Neuronal stem cell (in vitro differentiated cells): ENCODE data around the gene PDE6G.

Source experiments
- DNase-seq: peaks from one replicate; pipeline ENCODE4 v3.0.0-alpha.2; 2013; ENCODE audit warnings: low spot score
- H2AFZ ChIP-seq: one replicate; pipeline ENCODE4 v1.6.1; 2013; ENCODE audit warnings: mild to moderate bottlenecking, low read length, inconsistent platforms
- H2AK5ac ChIP-seq: 2 replicates; pipeline ENCODE4 v1.6.1; 2013; ENCODE audit warnings: low read depth, mild to moderate bottlenecking, inconsistent platforms, low read length, moderate library complexity, mixed read lengths
- H2BK120ac ChIP-seq: 2 replicates; pipeline ENCODE4 v1.6.1; 2013; ENCODE audit warnings: low read depth, mild to moderate bottlenecking, inconsistent platforms, low read length, moderate library complexity, mixed read lengths
- H2BK12ac ChIP-seq: one replicate; pipeline ENCODE4 v1.6.1; 2013; ENCODE audit warnings: low read length, inconsistent platforms
- H2BK15ac ChIP-seq: 2 replicates; pipeline ENCODE4 v1.6.1; 2013; ENCODE audit warnings: mild to moderate bottlenecking, low read length, inconsistent platforms, mixed read lengths
- H2BK5ac ChIP-seq: one replicate; pipeline ENCODE4 v1.6.1; 2013; ENCODE audit warnings: inconsistent platforms, mild to moderate bottlenecking, low read length, moderate library complexity
- H3K14ac ChIP-seq: one replicate; pipeline ENCODE4 v1.6.1; 2013; ENCODE audit warnings: low read length, inconsistent platforms
- H3K18ac ChIP-seq: 2 replicates; pipeline ENCODE4 v1.6.1; 2013; ENCODE audit warnings: low read length, inconsistent platforms
- H3K23ac ChIP-seq: 2 replicates; pipeline ENCODE4 v1.6.1; 2013; ENCODE audit warnings: low read depth, mild to moderate bottlenecking, mixed read lengths, low read length, inconsistent platforms; ENCODE audit not compliant: poor library complexity
- H3K27ac ChIP-seq: replicated peaks from 3 replicates; pipeline ENCODE4 v1.5.1; 2013; ENCODE audit warnings: low read length, inconsistent platforms
- H3K27me3 ChIP-seq, 3 experiments: 2 replicates each; pipeline ENCODE4 v1.6.1; 2013; ENCODE audit warnings: low read length in 3 of 3, mild to moderate bottlenecking in 2 of 3, inconsistent platforms in 1 of 3, low read depth in 1 of 3, mixed read lengths in 1 of 3, moderate library complexity in 1 of 3; ENCODE audit not compliant: control insufficient read depth in 3 of 3, insufficient read depth in 3 of 3
- H3K36me3 ChIP-seq, 2 donors: replicated peaks in 1 of 2; 2 replicates each; pipeline ENCODE4 v1.6.1; 2013; ENCODE audit warnings: low read length in 2 of 2; ENCODE audit not compliant: control insufficient read depth in 2 of 2, insufficient read depth in 2 of 2
- H3K4ac ChIP-seq: 2 replicates; pipeline ENCODE4 v1.6.1; 2013; ENCODE audit warnings: inconsistent platforms, mild to moderate bottlenecking, low read length, moderate library complexity
- H3K4me1 ChIP-seq, 2 donors: 1 replicate in 1 of 2; 2 replicates in 1 of 2; pipeline ENCODE4 v1.6.1; 2013; ENCODE audit warnings: low read length in 2 of 2, low read depth in 1 of 2; ENCODE audit not compliant: control insufficient read depth in 2 of 2, insufficient read depth in 1 of 2
- H3K4me2 ChIP-seq: one replicate; pipeline ENCODE4 v1.6.1; 2013; ENCODE audit warnings: mild to moderate bottlenecking, low read length, inconsistent platforms; ENCODE audit not compliant: insufficient read depth, poor library complexity, severe bottlenecking
- H3K4me3 ChIP-seq, 2 donors: 2 replicates each; pipeline ENCODE4 v1.5.1; 2013; ENCODE audit warnings: low read length in 2 of 2, mild to moderate bottlenecking in 2 of 2, inconsistent platforms in 1 of 2, moderate library complexity in 1 of 2
- H3K79me1 ChIP-seq: one replicate; pipeline ENCODE4 v1.6.1; 2013; ENCODE audit warnings: low read depth, mild to moderate bottlenecking, inconsistent platforms, low read length, moderate library complexity
- H3K9ac ChIP-seq: one replicate; pipeline ENCODE4 v1.6.1; 2013; ENCODE audit warnings: mild to moderate bottlenecking, low read depth, low read length, inconsistent platforms; ENCODE audit not compliant: poor library complexity
- H3K9me3 ChIP-seq, 2 donors: replicated peaks in 1 of 2; 2 replicates each; pipeline versions ENCODE3 to v1.6.1; 2013; ENCODE audit warnings: low read length in 2 of 2, mild to moderate bottlenecking in 2 of 2, inconsistent platforms in 1 of 2, low read depth in 1 of 2, mixed read lengths in 1 of 2, moderate library complexity in 1 of 2; ENCODE audit not compliant: control insufficient read depth in 2 of 2, insufficient read depth in 1 of 2
- H4K8ac ChIP-seq: one replicate; pipeline ENCODE4 v1.6.1; 2013; ENCODE audit warnings: low read depth, mild to moderate bottlenecking, inconsistent platforms, low read length, moderate library complexity
- H4K91ac ChIP-seq: one replicate; pipeline ENCODE4 v1.6.1; 2013; ENCODE audit warnings: low read length, low read depth, mild to moderate bottlenecking, inconsistent platforms; ENCODE audit not compliant: poor library complexity
- WGBS, 2 donors: extraction: QIAGEN DNeasy Blood & Tissue Kit; methylation state at CpG; one replicate each; pipeline ENCODE4 v1.1.7; 2013; ENCODE audit warnings: missing lambda C conversion rate in 2 of 2, mixed read lengths in 1 of 2; ENCODE audit not compliant: insufficient read length in 2 of 2, insufficient replicate concordance in 1 of 2; ENCODE audit errors: extremely low coverage in 2 of 2; 5-methylcytosine and 5-hydroxymethylcytosine counted together

PDE6G gene

DNA sequence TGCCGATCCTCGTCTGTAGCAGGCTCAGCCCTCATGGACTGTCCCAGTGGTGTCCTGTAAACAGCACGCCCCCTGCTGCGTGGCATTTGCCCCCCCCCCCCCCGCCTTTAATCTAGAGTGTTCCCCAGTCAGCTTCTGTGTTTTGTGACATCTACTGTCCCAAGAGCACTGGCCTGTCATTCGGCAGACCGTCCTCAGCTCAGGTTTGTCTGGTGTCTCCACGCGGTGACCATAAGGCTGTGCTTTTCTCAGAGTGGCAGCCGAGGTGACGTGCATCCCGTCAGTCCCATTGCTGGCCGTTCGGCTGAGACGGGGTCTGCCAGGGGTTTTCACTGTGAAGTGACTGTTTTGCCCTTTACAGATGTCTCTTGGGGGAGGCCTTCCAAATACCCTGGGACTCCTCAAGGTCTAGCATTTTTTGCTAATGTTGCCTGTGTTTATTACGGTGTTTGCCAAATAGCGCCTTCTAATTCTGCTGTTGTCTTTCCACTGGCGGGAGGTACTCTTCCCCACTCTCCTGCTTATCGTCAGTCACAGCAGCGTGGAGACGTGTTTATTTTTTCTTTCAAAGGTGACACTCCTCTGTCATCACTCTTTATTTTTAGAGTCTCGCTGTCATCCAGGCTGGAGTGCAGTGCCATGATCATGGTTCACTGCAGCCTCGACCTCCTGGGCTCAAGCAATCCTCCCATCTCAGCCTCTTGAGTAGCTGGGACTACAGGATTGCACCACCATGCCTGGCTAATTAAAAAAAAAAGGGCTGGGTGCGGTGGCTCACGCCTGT lies 41.1 kb upstream of the PDE6G start:
- Histone ChIP-seq H2BK120ac (no peak overlapping the region), H4K91ac (no peak overlapping the region), H2BK15ac (no peak overlapping the region), H3K79me1 (peaks cover 29% of the 10 kb centered on the region), H3K4me1 (peaks cover 4 to 13% of the 10 kb centered on the region in 2 donors), H3K27ac (no peak overlapping the region), H2AFZ (no peak overlapping the region), H3K9ac (no peak overlapping the region), H3K9me3 (no peaks in the 10 kb centered on the region), H2BK12ac (no peak overlapping the region), H2AK5ac (no peak overlapping the region), H3K4me2 (no peak overlapping the region), H3K36me3 (peaks cover 58 to 95% of the 10 kb centered on the region in 2 donors), H3K18ac (no peak overlapping the region), H2BK5ac (no peak overlapping the region), H3K4ac (no peak overlapping the region), H3K23ac (no peak overlapping the region), H3K14ac (no peak overlapping the region), H3K27me3 (no peaks in the 10 kb centered on the region), H3K4me3 (no peak overlapping the region), H4K8ac (no peak overlapping the region)
- no peak for DNase-seq
- no CpG with 5 or more reads among the region's 25 CpGs for WGBS, 2 donors

DNA sequence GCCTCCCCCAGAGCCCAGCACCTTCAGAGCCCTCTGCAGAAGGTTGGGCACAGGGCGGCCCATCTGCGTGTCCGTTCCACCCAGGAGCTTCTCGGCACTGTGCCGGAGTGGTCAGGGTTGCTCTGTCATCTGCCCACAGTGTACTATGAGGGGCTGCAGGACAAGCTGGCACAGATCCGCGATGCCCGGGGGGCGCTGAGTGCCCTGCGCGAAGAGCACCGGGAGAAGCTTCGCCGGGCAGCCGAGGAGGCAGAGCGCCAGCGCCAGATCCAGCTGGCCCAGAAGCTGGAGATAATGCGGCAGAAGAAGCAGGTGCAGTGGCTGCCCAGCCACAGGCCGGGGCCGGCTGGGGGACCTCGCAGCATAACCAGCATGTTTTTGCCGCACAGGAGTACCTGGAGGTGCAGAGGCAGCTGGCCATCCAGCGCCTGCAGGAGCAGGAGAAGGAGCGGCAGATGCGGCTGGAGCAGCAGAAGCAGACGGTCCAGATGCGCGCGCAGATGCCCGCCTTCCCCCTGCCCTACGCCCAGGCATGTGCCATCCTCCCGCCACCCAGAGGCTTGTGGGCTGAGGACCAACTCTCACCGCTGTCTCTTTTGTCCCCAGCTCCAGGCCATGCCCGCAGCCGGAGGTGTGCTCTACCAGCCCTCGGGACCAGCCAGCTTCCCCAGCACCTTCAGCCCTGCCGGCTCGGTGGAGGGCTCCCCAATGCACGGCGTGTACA lies 40.0 kb upstream of the PDE6G start:
- peak overlapping the region; percentile 55 for H3K9ac ChIP-seq
- H3K36me3 ChIP-seq, result peaks cover 63 to 95% of the 10 kb centered on the region in 2 donors
- H3K27ac ChIP-seq, result no peak overlapping the region
- H3K4ac ChIP-seq, result no peak overlapping the region
- no peaks in the 10 kb centered on the region for H3K27me3 ChIP-seq
- H2BK5ac ChIP-seq, result no peak overlapping the region
- H4K8ac ChIP-seq, result peak overlapping the region; percentile 56
- H2AK5ac ChIP-seq, result no peak overlapping the region
- no peak overlapping the region for H2BK120ac ChIP-seq
- no peak overlapping the region for H3K4me2 ChIP-seq
- H3K9me3 ChIP-seq, result no peaks in the 10 kb centered on the region
- H3K18ac ChIP-seq, result no peak overlapping the region
- WGBS, 2 donors, result no CpG with 5 or more reads among the region's 40 CpGs
- no peak overlapping the region for H4K91ac ChIP-seq
- no peak overlapping the region for H2BK15ac ChIP-seq
- H3K4me1 ChIP-seq, result peaks cover 0 to 2% of the 10 kb centered on the region in 2 donors
- H2AFZ ChIP-seq, result no peak overlapping the region
- no peak overlapping the region for H3K4me3 ChIP-seq
- H3K23ac ChIP-seq, result peak overlapping the region; percentile 43
- H2BK12ac ChIP-seq, result no peak overlapping the region
- no peak for DNase-seq
- peaks cover 20% of the 10 kb centered on the region for H3K79me1 ChIP-seq
- no peak overlapping the region for H3K14ac ChIP-seq

DNA sequence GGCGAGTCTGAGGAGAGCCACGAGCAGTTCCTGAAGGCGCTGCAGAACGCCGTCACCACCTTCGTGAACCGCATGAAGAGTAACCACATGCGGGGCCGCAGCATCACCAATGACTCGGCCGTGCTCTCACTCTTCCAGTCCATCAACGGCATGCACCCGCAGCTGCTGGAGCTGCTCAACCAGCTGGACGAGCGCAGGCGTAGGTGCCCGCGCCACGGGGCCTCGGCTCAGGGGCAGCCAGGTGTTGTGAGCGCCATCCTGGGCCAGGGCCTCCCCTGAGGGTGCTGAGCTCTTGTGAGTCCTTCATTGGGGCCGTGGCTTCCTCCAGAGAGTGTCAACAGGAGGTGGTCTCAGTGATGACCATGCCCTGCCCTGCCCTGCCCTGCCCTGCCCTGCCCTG lies 39.5 kb upstream of the PDE6G start:
- H2AFZ ChIP-seq, result no peak overlapping the region
- H2AK5ac ChIP-seq, result no peak overlapping the region
- no peak overlapping the region for H2BK12ac ChIP-seq
- no peak overlapping the region for H2BK5ac ChIP-seq
- peak overlapping the region; percentile 60 for H3K9ac ChIP-seq
- peaks cover 59 to 95% of the 10 kb centered on the region in 2 donors for H3K36me3 ChIP-seq
- H2BK120ac ChIP-seq, result no peak overlapping the region
- peak overlapping the region; percentile 43 for H3K23ac ChIP-seq
- no CpG with 5 or more reads among the region's 22 CpGs for WGBS, 2 donors
- DNase-seq, result no peak
- H3K27me3 ChIP-seq, result no peaks in the 10 kb centered on the region
- no peaks in the 10 kb centered on the region for H3K9me3 ChIP-seq
- no peak overlapping the region for H2BK15ac ChIP-seq
- H3K4me1 ChIP-seq, result no peaks in the 10 kb centered on the region
- peaks cover 15% of the 10 kb centered on the region for H3K79me1 ChIP-seq
- H3K4me2 ChIP-seq, result no peak overlapping the region
- no peak overlapping the region for H3K4ac ChIP-seq
- H3K4me3 ChIP-seq, result no peak overlapping the region
- H3K18ac ChIP-seq, result no peak overlapping the region
- no peak overlapping the region for H4K8ac ChIP-seq
- no peak overlapping the region for H3K27ac ChIP-seq
- no peak overlapping the region for H4K91ac ChIP-seq
- peak overlapping the region; percentile 56 for H3K14ac ChIP-seq

DNA sequence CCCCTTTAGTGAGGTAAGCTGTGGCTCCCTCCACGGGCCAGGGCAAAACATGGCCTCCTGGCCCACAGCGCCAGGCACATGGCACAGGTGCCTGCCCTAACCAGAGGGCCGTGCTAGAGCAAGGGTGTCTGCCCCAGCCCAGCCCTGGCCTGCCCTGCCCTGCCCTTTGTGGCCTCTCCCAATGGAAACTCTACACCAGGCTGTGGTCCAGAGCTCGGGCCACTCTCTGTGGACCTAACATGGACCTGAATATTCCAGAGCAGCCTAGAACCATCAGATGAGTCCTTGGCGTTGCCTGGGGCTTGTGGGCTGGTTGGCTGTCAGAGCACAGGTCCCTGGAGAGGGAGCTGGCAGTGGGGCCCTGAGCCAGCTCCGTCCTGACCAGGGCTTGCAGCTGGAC lies 38.9 kb upstream of the PDE6G start:
- Histone ChIP-seq H3K27me3 (no peaks in the 10 kb centered on the region), H2AK5ac (no peak overlapping the region), H3K4ac (no peak overlapping the region), H3K23ac (no peak overlapping the region), H3K18ac (no peak overlapping the region), H3K4me3 (no peak overlapping the region), H3K14ac (no peak overlapping the region), H2AFZ (no peak overlapping the region), H2BK5ac (no peak overlapping the region), H3K9ac (no peak overlapping the region), H4K91ac (no peak overlapping the region), H3K36me3 (peaks cover 59 to 96% of the 10 kb centered on the region in 2 donors), H3K4me1 (no peaks in the 10 kb centered on the region), H3K27ac (no peak overlapping the region), H2BK12ac (no peak overlapping the region), H3K4me2 (no peak overlapping the region), H2BK120ac (no peak overlapping the region), H4K8ac (no peak overlapping the region), H2BK15ac (no peak overlapping the region), H3K9me3 (no peaks in the 10 kb centered on the region), H3K79me1 (peaks cover 13% of the 10 kb centered on the region)
- DNase-seq, result no peak
- WGBS, 2 donors, result no CpG with 5 or more reads among the region's 6 CpGs
